ENCODE results near the gene ADH1B. TPM values are rescaled to one million over a fixed set of nuclear protein-coding genes. Genes with fewer than 3 reads are reported as not detected.

ADH1B gene
- total and polyA plus RNA-seq, 4 donors = 38.3 to 1,460 (median 911) TPM

- TF ChIP-seq GABPA (IDR thresholded peaks at IDR 0.05 in 1 of 2, conservative IDR thresholded peaks at IDR 0.05 in 1 of 2) = no peak
Measured at GRCh38 chr4:99336553-99336952, 15.4 kb upstream of the ADH1B start.

GRCh38 chr4:99334880-99335279 is 13.7 kb upstream of the ADH1B start:
- H3K4me1 ChIP-seq (ENCODE audit: control insufficient read depth in 4 of 4, insufficient read depth in 4 of 4, low read length in 3 of 4) = peaks cover 0 to 19% (median 0%) of the 10 kb centered on the region in 4 donors
- no peak for TF ChIP-seq TAF1 (conservative IDR thresholded peaks at IDR 0.05)
- TF ChIP-seq GABPA (IDR thresholded peaks at IDR 0.05 in 1 of 2, conservative IDR thresholded peaks at IDR 0.05 in 1 of 2) = no peak
- TF ChIP-seq RAD21 (IDR thresholded peaks at IDR 0.05) = no peak
- no peak for TF ChIP-seq ATF3 (IDR thresholded peaks at IDR 0.05)
- no peak for TF ChIP-seq REST (IDR thresholded peaks at IDR 0.05)
- no peak for TF ChIP-seq HNF4A (conservative IDR thresholded peaks at IDR 0.05)
- no peak for TF ChIP-seq NR2F2 (IDR thresholded peaks at IDR 0.05)
- TF ChIP-seq FOXA2 (IDR thresholded peaks at IDR 0.05) = no peak
- H3K27me3 ChIP-seq (ENCODE audit: control insufficient read depth in 4 of 4, insufficient read depth in 4 of 4, low read length in 3 of 4) = no peaks in the 10 kb centered on the region
- 23% methylated on average over 1 of the region's 1 CpG for WGBS
- peaks cover 0 to 25% (median 10%) of the 10 kb centered on the region in 4 donors for H3K36me3 ChIP-seq (ENCODE audit: control insufficient read depth in 4 of 4, insufficient read depth in 3 of 4, low read depth in 1 of 4, low read length in 3 of 4)
- H3K9me3 ChIP-seq (ENCODE audit: control insufficient read depth in 4 of 4, low read length in 3 of 4) = no peaks in the 10 kb centered on the region
- no peak for DNase-seq (ENCODE audit: low spot score)
- H3K4me3 ChIP-seq (ENCODE audit: low read depth in 1 of 3, low read length in 3 of 3) = no peak overlapping the region
- no peak overlapping the region for H3K9ac ChIP-seq (ENCODE audit: low read depth in 1 of 2, low read length in 2 of 2)
- no peak overlapping the region for H3K27ac ChIP-seq (ENCODE audit: low read depth in 1 of 2, low read length in 2 of 2)

More at GRCh38 chr4:99336553-99336952, 15.4 kb upstream of the ADH1B start:
- no peaks in the 10 kb centered on the region for H3K9me3 ChIP-seq (ENCODE audit: control insufficient read depth in 4 of 4, low read length in 3 of 4)
- WGBS = 39% methylated on average over 4 of the region's 4 CpGs
- peaks cover 0 to 40% (median 23%) of the 10 kb centered on the region in 4 donors for H3K36me3 ChIP-seq (ENCODE audit: control insufficient read depth in 4 of 4, insufficient read depth in 3 of 4, low read depth in 1 of 4, low read length in 3 of 4)
- H3K9ac ChIP-seq (ENCODE audit: low read depth in 1 of 2, low read length in 2 of 2) = no peak overlapping the region
- H3K4me3 ChIP-seq (ENCODE audit: low read depth in 1 of 3, low read length in 3 of 3) = no peak overlapping the region
- peaks cover 0 to 19% (median 0%) of the 10 kb centered on the region in 4 donors for H3K4me1 ChIP-seq (ENCODE audit: control insufficient read depth in 4 of 4, insufficient read depth in 4 of 4, low read length in 3 of 4)
- no peak for DNase-seq (ENCODE audit: low spot score)
- H3K27me3 ChIP-seq (ENCODE audit: control insufficient read depth in 4 of 4, insufficient read depth in 4 of 4, low read length in 3 of 4) = no peaks in the 10 kb centered on the region
- no peak overlapping the region for H3K27ac ChIP-seq (ENCODE audit: low read depth in 1 of 2, low read length in 2 of 2)

GRCh38 chr4:99330648-99331047 is 9.4 kb upstream of the ADH1B start:
- Histone ChIP-seq H3K27ac (ENCODE audit: low read depth in 1 of 2, low read length in 2 of 2) (no peak overlapping the region), H3K4me1 (ENCODE audit: control insufficient read depth in 4 of 4, insufficient read depth in 4 of 4, low read length in 3 of 4) (peaks cover 0 to 15% (median 1%) of the 10 kb centered on the region in 4 donors), H3K27me3 (ENCODE audit: control insufficient read depth in 4 of 4, insufficient read depth in 4 of 4, low read length in 3 of 4) (no peaks in the 10 kb centered on the region), H3K9me3 (ENCODE audit: control insufficient read depth in 4 of 4, low read length in 3 of 4) (no peaks in the 10 kb centered on the region), H3K36me3 (ENCODE audit: control insufficient read depth in 4 of 4, insufficient read depth in 3 of 4, low read depth in 1 of 4, low read length in 3 of 4) (no peaks in the 10 kb centered on the region), H3K9ac (ENCODE audit: low read depth in 1 of 2, low read length in 2 of 2) (no peak overlapping the region), H3K4me3 (ENCODE audit: low read depth in 1 of 3, low read length in 3 of 3) (no peak overlapping the region)
- 95% methylated on average over 3 of the region's 3 CpGs for WGBS
- no peak for DNase-seq (ENCODE audit: low spot score)
- TF ChIP-seq ZBTB33 (IDR thresholded peaks at IDR 0.05) (no peak), TAF1 (conservative IDR thresholded peaks at IDR 0.05) (no peak), EGR1 (IDR thresholded peaks at IDR 0.05; ENCODE audit: low read depth in 2 of 2) (no peak), GABPA (IDR thresholded peaks at IDR 0.05 in 1 of 2, conservative IDR thresholded peaks at IDR 0.05 in 1 of 2) (no peak), MAX (IDR thresholded peaks at IDR 0.05) (no peak), RXRA (IDR thresholded peaks at IDR 0.05) (no peak), FOXA2 (IDR thresholded peaks at IDR 0.05) (no peak), HNF4A (conservative IDR thresholded peaks at IDR 0.05) (no peak), RAD21 (IDR thresholded peaks at IDR 0.05) (no peak), HNF4G (IDR thresholded peaks at IDR 0.05) (no peak), REST (IDR thresholded peaks at IDR 0.05) (no peak), JUND (IDR thresholded peaks at IDR 0.05) (no peak), YY1 (IDR thresholded peaks at IDR 0.05) (no peak), CTCF (IDR thresholded peaks at IDR 0.05; ENCODE audit: low read depth, low read length, missing input control) (no peak)
